Activated T-helper 1 cell treated with anti-CD3 and anti-CD28 coated beads, Interleukin-12 subunit alpha, Interleukin-12 subunit beta, Interleukin-2, Interleukin-4 antibody, amounts not matched to agents 30 ng/mL and 10 ng/mL and 1 ng/mL, durations not matched to agents 14 hours and 24 hours and 36 hours (primary cell): ENCODE measurements around the gene RNF180. TPM values are rescaled to one million over a fixed set of nuclear protein-coding genes. Genes with fewer than 3 reads are reported as not detected.

ENCODE experiments used
- DNase-seq: peaks from one replicate; pipeline ENCODE4 v3.0.0; 2021; ENCODE audit warnings: low spot score
- H3K27ac Mint-ChIP-seq: one replicate; pipeline ENCODE4 v1.8.0; 2021; ENCODE audit warnings: mild to moderate bottlenecking, mixed read lengths
- H3K27me3 Mint-ChIP-seq: one replicate; pipeline ENCODE4 v1.8.0; 2022; ENCODE audit warnings: mild to moderate bottlenecking, moderate library complexity, mixed read lengths; ENCODE audit not compliant: insufficient read depth
- H3K36me3 Mint-ChIP-seq: one replicate; pipeline ENCODE4 v1.8.0; 2021; ENCODE audit warnings: low read depth, mixed read lengths
- H3K4me1 Mint-ChIP-seq: one replicate; pipeline ENCODE4 v1.8.0; 2021; ENCODE audit warnings: low read depth, mixed read lengths
- H3K4me3 Mint-ChIP-seq: one replicate; pipeline ENCODE4 v1.8.0; 2021; ENCODE audit warnings: mild to moderate bottlenecking, moderate library complexity, mixed read lengths
- H3K9me3 Mint-ChIP-seq: one replicate; pipeline ENCODE4 v1.8.0; 2021; ENCODE audit warnings: mixed read lengths
- intact Hi-C: fragments of 100-400 bp; cut with micrococcal nuclease; formaldehyde crosslinking; loops from one replicate; pipeline ENCODE4 v1.15.1; 2024
- total RNA-seq: library from RNA; stranded (reverse); gene quantifications from 2 replicates; pipeline ENCODE4 v1.2.3, GENCODE V29; 2022

Gene RNF180
- total RNA-seq, 1 donor from 2014 or later, result not detected

- no peaks in the 10 kb centered on the region for H3K4me1 Mint-ChIP-seq
- intact Hi-C loops, result no loop called here
- no peaks in the 10 kb centered on the region for H3K9me3 Mint-ChIP-seq
- DNase-seq, result no peak
- no peaks in the 10 kb centered on the region for H3K36me3 Mint-ChIP-seq
- H3K4me3 Mint-ChIP-seq, result no peak overlapping the region
- no peak overlapping the region for H3K27ac Mint-ChIP-seq
- H3K27me3 Mint-ChIP-seq, result peaks cover 11% of the 10 kb centered on the region
Observed at GRCh38 chr5:64160201-64160600, 5.4 kb upstream of the RNF180 start.

GRCh38 chr5:64161420-64161819 is 4.2 kb upstream of the RNF180 start:
- Mint-ChIP-seq H3K27me3 (peaks cover 16% of the 10 kb centered on the region), H3K36me3 (no peaks in the 10 kb centered on the region), H3K4me1 (no peaks in the 10 kb centered on the region), H3K27ac (no peak overlapping the region), H3K9me3 (no peaks in the 10 kb centered on the region), H3K4me3 (no peak overlapping the region)
- DNase-seq, result no peak
- intact Hi-C loops, result no loop called here

GRCh38 chr5:64163135-64163534 is 2.5 kb upstream of the RNF180 start:
- Mint-ChIP-seq H3K36me3 (no peaks in the 10 kb centered on the region), H3K27me3 (peaks cover 27% of the 10 kb centered on the region), H3K4me3 (no peak overlapping the region), H3K4me1 (no peaks in the 10 kb centered on the region), H3K9me3 (no peaks in the 10 kb centered on the region), H3K27ac (no peak overlapping the region)
- no peak for DNase-seq
- intact Hi-C loops, result no loop called here

GRCh38 chr5:64163746-64164145 is 1.9 kb upstream of the RNF180 start:
- intact Hi-C loops, result no loop called here
- Mint-ChIP-seq H3K27me3 (peaks cover 27% of the 10 kb centered on the region), H3K4me1 (no peaks in the 10 kb centered on the region), H3K27ac (no peak overlapping the region), H3K9me3 (no peaks in the 10 kb centered on the region), H3K4me3 (no peak overlapping the region), H3K36me3 (no peaks in the 10 kb centered on the region)
- DNase-seq, result no peak

- Mint-ChIP-seq H3K9me3 (no peaks in the 10 kb centered on the region), H3K36me3 (no peaks in the 10 kb centered on the region), H3K27me3 (peaks cover 27% of the 10 kb centered on the region), H3K4me1 (no peaks in the 10 kb centered on the region), H3K27ac (no peak overlapping the region), H3K4me3 (no peak overlapping the region)
- intact Hi-C loops, result no loop called here
- DNase-seq, result no peak
Observed at GRCh38 chr5:64164166-64164565, 1.5 kb upstream of the RNF180 start.

- Mint-ChIP-seq H3K4me1 (no peaks in the 10 kb centered on the region), H3K27ac (no peak overlapping the region), H3K27me3 (peaks cover 27% of the 10 kb centered on the region), H3K9me3 (no peaks in the 10 kb centered on the region), H3K36me3 (no peaks in the 10 kb centered on the region), H3K4me3 (no peak overlapping the region)
- DNase-seq, result no peak
- intact Hi-C loops, result no loop called here
Observed at GRCh38 chr5:64165160-64165499, 513 bp upstream of the RNF180 start.

GRCh38 chr5:64166201-64166959 is 737 bp downstream of the RNF180 start:
- no peaks in the 10 kb centered on the region for H3K4me1 Mint-ChIP-seq
- no peak overlapping the region for H3K27ac Mint-ChIP-seq
- peaks cover 27% of the 10 kb centered on the region for H3K27me3 Mint-ChIP-seq
- DNase-seq, result no peak
- H3K4me3 Mint-ChIP-seq, result peak overlapping the region; percentile 19
- intact Hi-C loops, result no loop called here
- no peaks in the 10 kb centered on the region for H3K36me3 Mint-ChIP-seq
- H3K9me3 Mint-ChIP-seq, result no peaks in the 10 kb centered on the region

GRCh38 chr5:64176301-64176700 is 10.7 kb downstream of the RNF180 start:
- DNase-seq, result no peak
- Mint-ChIP-seq H3K36me3 (no peaks in the 10 kb centered on the region), H3K4me1 (no peaks in the 10 kb centered on the region), H3K4me3 (no peak overlapping the region), H3K27me3 (no peaks in the 10 kb centered on the region), H3K27ac (no peak overlapping the region), H3K9me3 (no peaks in the 10 kb centered on the region)
- intact Hi-C loops, result no loop called here

GRCh38 chr5:64180661-64181343 is 15.2 kb downstream of the RNF180 start:
- Mint-ChIP-seq H3K4me1 (no peaks in the 10 kb centered on the region), H3K36me3 (no peaks in the 10 kb centered on the region), H3K9me3 (no peaks in the 10 kb centered on the region), H3K4me3 (no peak overlapping the region), H3K27me3 (no peaks in the 10 kb centered on the region), H3K27ac (no peak overlapping the region)
- intact Hi-C loops, result no loop called here
- no peak for DNase-seq

GRCh38 chr5:64181440-64181839 is 15.8 kb downstream of the RNF180 start:
- no peak for DNase-seq
- H3K27me3 Mint-ChIP-seq, result no peaks in the 10 kb centered on the region
- no peaks in the 10 kb centered on the region for H3K9me3 Mint-ChIP-seq
- no peaks in the 10 kb centered on the region for H3K36me3 Mint-ChIP-seq
- intact Hi-C loops, result no loop called here
- no peaks in the 10 kb centered on the region for H3K4me1 Mint-ChIP-seq
- H3K4me3 Mint-ChIP-seq, result no peak overlapping the region
- H3K27ac Mint-ChIP-seq, result no peak overlapping the region

- no peaks in the 10 kb centered on the region for H3K27me3 Mint-ChIP-seq
- no peaks in the 10 kb centered on the region for H3K36me3 Mint-ChIP-seq
- H3K4me1 Mint-ChIP-seq, result no peaks in the 10 kb centered on the region
- no peaks in the 10 kb centered on the region for H3K9me3 Mint-ChIP-seq
- no peak for DNase-seq
- intact Hi-C loops, result no loop called here
- H3K4me3 Mint-ChIP-seq, result no peak overlapping the region
- no peak overlapping the region for H3K27ac Mint-ChIP-seq
Observed at GRCh38 chr5:64183956-64184355, 18.3 kb downstream of the RNF180 start.

GRCh38 chr5:64184832-64185231 is 19.2 kb downstream of the RNF180 start:
- H3K36me3 Mint-ChIP-seq, result no peaks in the 10 kb centered on the region
- no peak for DNase-seq
- intact Hi-C loops, result no loop called here
- H3K27ac Mint-ChIP-seq, result no peak overlapping the region
- no peaks in the 10 kb centered on the region for H3K9me3 Mint-ChIP-seq
- H3K27me3 Mint-ChIP-seq, result no peaks in the 10 kb centered on the region
- H3K4me3 Mint-ChIP-seq, result no peak overlapping the region
- no peaks in the 10 kb centered on the region for H3K4me1 Mint-ChIP-seq

GRCh38 chr5:64188776-64189175 is 23.1 kb downstream of the RNF180 start:
- no peak for DNase-seq
- H3K9me3 Mint-ChIP-seq, result no peaks in the 10 kb centered on the region
- no peak overlapping the region for H3K4me3 Mint-ChIP-seq
- intact Hi-C loops, result no loop called here
- H3K36me3 Mint-ChIP-seq, result no peaks in the 10 kb centered on the region
- H3K4me1 Mint-ChIP-seq, result no peaks in the 10 kb centered on the region
- no peaks in the 10 kb centered on the region for H3K27me3 Mint-ChIP-seq
- no peak overlapping the region for H3K27ac Mint-ChIP-seq
